HEK293 (cell line): ENCODE data around the gene EXOC3L2.

Source experiments
- CTCF ChIP-seq: fragments of 450-650 bp; formaldehyde crosslinking; IDR thresholded peaks from 2 replicates; pipeline ENCODE4 v1.5.1; 2016; ENCODE audit warnings: missing biosample characterization, missing genetic modification characterization
- KLF1 ChIP-seq: fragments of 450-650 bp; formaldehyde crosslinking; IDR thresholded peaks from 2 replicates; pipeline ENCODE4 v1.5.1; 2016; ENCODE audit warnings: missing biosample characterization, missing genetic modification characterization
- MZF1 ChIP-seq: fragments of 450-650 bp; formaldehyde crosslinking; IDR thresholded peaks from 2 replicates; pipeline ENCODE4 v1.5.1; 2017; ENCODE audit warnings: missing biosample characterization, missing genetic modification characterization, borderline replicate concordance
- REST ChIP-seq: fragments of 450-650 bp; formaldehyde crosslinking; IDR thresholded peaks from 2 replicates; pipeline ENCODE4 v1.5.1; 2016; ENCODE audit warnings: missing biosample characterization, missing genetic modification characterization
- ZBTB26 ChIP-seq: fragments of 450-650 bp; formaldehyde crosslinking; optimal IDR thresholded peaks from 2 replicates; pipeline ENCODE3; 2016; ENCODE audit warnings: missing biosample characterization, mild to moderate bottlenecking, missing genetic modification characterization
- ZBTB8A ChIP-seq: fragments of 450-650 bp; formaldehyde crosslinking; IDR thresholded peaks from 2 replicates; pipeline ENCODE4 v1.5.1; 2016; ENCODE audit warnings: missing biosample characterization, missing genetic modification characterization
- ZNF10 ChIP-seq: fragments of 450-650 bp; formaldehyde crosslinking; IDR thresholded peaks from 2 replicates; pipeline ENCODE4 v1.5.1; 2017; ENCODE audit warnings: missing biosample characterization, missing genetic modification characterization
- ZNF394 ChIP-seq: fragments of 450-650 bp; formaldehyde crosslinking; IDR thresholded peaks from 2 replicates; pipeline ENCODE4 v1.5.1; 2016; ENCODE audit warnings: missing biosample characterization, missing genetic modification characterization, mild to moderate bottlenecking, moderate library complexity, borderline replicate concordance
- ZNF501 ChIP-seq: fragments of 450-650 bp; formaldehyde crosslinking; IDR thresholded peaks from 2 replicates; pipeline ENCODE4 v1.5.1; 2016; ENCODE audit warnings: missing biosample characterization, missing genetic modification characterization
- ZNF626 ChIP-seq: fragments of 450-650 bp; sonication (Bioruptor Pico); formaldehyde crosslinking; IDR thresholded peaks from 2 replicates; pipeline ENCODE4 v1.5.1; 2018; ENCODE audit warnings: missing biosample characterization, missing genetic modification characterization, inconsistent platforms
- ZSCAN16 ChIP-seq: fragments of 450-650 bp; formaldehyde crosslinking; IDR thresholded peaks from 2 replicates; pipeline ENCODE4 v1.5.1; 2016; ENCODE audit warnings: missing biosample characterization, missing genetic modification characterization

GRCh38 chr19:45187421-45188100 is 57.6 kb downstream of the EXOC3L2 start:
- TF ChIP-seq ZBTB8A (tag by site-specific recombination), result no peak
- no peak for TF ChIP-seq CTCF (tag by site-specific recombination)
- TF ChIP-seq MZF1 (tag by site-specific recombination), result no peak
- TF ChIP-seq ZBTB26, result no peak
- TF ChIP-seq KLF1, result no peak
- TF ChIP-seq ZSCAN16, result no peak
- TF ChIP-seq ZNF10 (tag by site-specific recombination), result no peak
- no peak for TF ChIP-seq REST
- no peak for TF ChIP-seq ZNF626 (tag by site-specific recombination)
- TF ChIP-seq ZNF501 (tag by site-specific recombination), result no peak
- no peak for TF ChIP-seq ZNF394 (tag by site-specific recombination)
